NCI-H69 (cell line): Measurements from ENCODE around the gene PM20D1.
A peak's percentile ranks its signal among the peaks of the same experiment; 100 is the strongest.

Source experiments
- DNase-seq: peaks from one replicate; lab custom pipeline; 2025; lab: John Stamatoyannopoulos, UW

PM20D1 gene

DNA sequence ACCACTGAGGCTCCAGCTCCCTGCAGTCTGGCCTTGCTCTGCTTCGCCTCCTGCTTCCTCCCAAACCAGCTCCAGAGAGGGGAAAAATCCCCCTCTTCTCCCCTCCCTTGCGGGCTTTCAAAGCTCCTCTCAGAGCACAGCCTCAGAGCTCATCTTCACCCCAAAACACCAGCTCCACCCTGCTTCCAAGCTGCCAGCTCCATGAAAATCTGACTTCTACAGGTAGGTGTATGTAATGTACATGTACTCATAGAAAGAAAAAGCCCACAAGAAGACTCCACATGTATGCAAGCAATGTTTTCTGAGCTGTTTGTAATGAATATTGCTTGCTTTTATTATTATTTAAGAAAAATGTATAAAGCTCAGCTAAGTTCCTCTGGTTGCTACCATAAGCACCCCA is 45.3 kb downstream of the PM20D1 start:
- no peak for DNase-seq

DNA sequence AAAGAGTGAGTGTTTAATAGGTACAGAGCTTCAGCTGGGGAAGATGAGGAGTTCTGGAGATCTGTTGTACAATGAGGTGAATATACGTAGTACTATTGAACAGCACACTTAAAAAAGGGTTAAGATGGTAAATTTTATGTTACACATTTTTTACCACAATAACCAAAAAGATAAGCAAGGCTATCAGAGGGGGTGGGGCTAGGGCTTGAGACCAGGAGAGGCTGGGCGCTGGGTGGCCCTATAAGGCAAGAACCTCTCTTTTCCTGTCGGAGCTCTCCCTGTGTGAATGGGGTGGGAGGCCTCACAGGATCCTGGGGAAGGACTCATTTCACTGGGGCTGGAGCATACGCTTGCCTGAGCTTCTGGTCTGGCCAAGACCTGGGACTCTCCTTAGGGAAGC is 45.9 kb downstream of the PM20D1 start:
- no peak for DNase-seq

DNA sequence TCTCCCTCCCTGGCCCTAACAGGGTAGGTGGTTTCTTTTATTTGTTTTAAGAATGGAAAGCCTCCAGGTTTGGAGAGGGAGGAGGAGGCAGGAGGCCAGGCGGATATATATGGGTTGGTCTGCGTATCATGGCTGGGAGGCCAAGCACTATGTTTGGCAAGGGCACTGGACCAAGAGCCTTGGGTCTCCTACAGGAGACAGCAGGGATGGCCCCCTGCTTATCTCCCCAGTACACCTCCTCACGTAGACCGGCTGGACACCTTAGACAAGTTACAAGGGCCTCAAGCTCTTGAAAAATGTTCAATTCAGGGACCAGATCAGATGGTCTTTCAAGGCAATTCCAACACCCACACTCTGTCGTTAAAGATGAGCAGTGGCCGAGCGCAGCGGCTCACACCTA is 47.9 kb downstream of the PM20D1 start:
- DNase-seq = no peak

GRCh38 chr1:205800981-205801703 is 48.8 kb downstream of the PM20D1 start:
- DNase-seq = peak; percentile 82

- peak; percentile 58 for DNase-seq
Measured at GRCh38 chr1:205800427-205800826, 49.5 kb downstream of the PM20D1 start.

DNA sequence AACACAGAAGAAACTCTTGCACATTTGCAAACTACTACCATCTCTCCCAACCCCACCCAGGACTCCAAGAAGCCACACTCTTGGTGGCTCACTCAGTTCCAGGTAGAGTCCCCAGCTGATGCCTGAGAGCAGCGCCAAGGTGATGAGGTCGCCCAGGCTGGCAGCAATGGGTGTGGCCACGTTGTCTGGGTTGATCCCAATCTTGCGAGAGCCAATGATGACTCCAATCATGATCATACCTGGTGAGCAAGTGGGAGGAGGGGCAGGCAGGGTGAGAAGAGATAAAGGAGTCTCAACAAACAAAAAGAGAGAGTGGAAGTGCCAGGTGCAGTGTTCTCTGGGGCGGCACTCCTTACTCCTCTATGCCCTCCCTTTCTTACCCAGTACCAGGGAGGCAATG is 51.4 kb downstream of the PM20D1 start:
- peak; percentile 47 for DNase-seq

DNA sequence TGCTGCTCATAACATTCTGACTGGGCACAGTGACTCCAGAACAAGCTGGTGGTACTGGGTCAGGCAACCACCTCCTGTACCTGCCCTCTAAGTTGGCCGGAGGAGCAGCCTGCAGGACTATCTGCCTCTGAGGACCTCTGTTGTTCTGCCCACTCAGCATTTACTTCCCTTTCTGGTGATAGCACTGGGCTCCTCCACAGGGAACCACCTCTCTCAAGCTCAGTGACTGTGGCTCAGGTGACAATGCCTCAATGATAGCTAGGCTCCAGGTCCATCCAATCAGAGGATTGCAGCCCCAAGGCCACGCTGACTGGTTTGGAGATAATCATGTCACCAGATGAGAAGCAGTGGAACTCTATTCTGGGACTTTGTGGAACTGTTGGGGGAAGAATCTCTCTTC is 52.8 kb downstream of the PM20D1 start:
- no peak for DNase-seq

DNA sequence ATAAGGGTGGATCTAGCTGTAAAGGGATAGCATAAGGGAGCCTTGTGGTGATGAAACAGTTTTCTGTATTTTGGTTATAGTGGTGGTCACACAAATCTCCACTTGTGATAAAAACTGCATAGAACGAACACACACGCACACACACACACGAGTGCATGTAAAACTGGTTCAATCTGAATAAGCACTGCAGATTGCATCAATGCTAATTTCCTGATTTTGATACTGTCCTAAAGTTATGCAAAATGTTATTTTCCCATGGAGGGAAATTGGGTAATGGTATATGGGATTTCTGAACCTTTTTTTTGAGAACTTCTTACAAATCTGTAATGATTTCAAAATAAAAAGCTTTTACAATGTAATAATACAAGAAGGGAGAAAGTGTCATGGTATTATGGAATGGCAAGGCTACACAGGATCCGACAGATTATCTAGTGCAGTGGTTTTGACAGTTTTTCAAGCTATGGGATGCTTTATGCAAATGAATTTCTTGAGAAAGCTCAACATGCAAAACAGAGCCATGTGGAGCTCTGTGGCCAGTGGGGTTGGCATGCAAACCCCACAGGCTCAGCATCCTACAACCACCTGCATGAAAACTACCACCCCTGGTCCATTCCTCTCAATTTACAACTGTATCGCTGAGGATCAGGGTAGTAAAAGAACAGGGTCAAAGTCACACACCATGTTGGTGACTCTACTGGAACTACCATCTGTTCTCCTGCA is 55.8 kb downstream of the PM20D1 start:
- no peak for DNase-seq

GRCh38 chr1:205792961-205793673 is 56.8 kb downstream of the PM20D1 start:
- DNase-seq = no peak

DNA sequence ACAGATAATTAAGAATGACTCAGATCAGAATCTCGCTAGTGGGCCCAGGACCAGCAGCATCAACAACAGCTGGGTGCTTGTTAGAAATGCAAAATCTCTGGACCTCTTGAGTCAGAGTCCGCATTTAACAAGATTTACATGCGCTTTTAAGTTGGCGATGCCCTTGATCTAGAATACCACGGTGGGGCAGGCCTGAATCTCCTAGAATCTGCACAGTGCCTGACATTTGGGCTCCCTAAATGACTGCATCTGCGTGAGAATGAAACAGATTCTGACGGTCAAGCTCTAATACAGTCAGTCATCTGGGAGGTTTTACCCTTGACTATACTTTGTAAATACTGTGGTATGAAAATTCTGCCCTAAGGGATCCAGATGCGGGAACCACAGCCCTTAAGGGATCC is 57.5 kb downstream of the PM20D1 start:
- DNase-seq = no peak

DNA sequence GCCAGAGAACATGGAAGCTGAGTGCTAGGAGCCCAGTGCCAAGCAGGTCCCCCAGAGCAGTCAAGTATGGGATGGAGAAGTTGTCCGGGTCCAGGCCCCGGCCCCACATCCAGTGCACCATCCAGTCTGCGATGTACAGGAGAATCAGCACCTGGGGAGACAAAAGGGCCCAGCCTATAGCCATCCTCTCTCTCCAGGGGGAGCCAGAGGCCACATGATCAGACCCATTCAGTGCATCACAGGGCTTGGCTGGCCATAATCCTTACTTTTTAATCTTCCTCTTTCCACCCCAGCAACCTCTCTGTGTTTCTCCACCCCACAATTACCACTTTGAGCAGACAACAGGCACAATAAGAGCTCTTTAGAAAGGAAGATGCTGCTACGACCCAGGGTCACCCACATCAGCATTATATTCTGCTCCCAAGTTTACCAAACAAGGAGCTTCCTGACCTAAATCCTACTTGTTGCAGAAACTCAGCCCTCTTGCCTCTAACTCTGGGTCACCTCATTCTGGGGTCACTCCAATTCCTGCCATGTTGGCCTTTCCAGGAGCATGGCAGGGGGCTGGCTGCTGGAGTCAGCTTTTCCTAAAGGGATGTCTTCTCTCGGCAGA is 58.3 kb downstream of the PM20D1 start:
- peak; percentile 71 for DNase-seq

GRCh38 chr1:205787287-205787916 is 62.5 kb downstream of the PM20D1 start:
- no peak for DNase-seq

DNA sequence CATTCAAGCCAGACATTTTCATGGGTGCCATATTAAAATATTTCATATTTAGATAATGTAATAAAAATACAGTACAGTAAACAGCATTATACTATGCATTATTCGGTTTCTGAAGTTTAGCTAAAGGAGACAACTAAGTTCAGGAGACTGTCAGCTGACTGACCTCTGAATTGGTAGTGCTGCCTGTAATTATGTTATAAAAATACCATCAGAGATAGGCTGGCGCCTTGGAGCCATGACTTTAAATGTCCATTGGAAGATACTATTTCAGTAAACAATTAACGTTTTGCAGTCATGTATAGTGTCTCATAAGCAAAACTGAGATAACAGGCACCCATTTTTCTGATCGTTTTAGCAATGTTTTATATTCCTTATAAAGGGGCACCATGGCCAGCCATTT is 63.3 kb downstream of the PM20D1 start:
- DNase-seq = no peak

GRCh38 chr1:205785446-205785845 is 64.5 kb downstream of the PM20D1 start:
- no peak for DNase-seq

GRCh38 chr1:205783904-205784303 is 66.0 kb downstream of the PM20D1 start:
- DNase-seq = no peak

- no peak for DNase-seq
Measured at GRCh38 chr1:205783433-205783795, 66.5 kb downstream of the PM20D1 start.

DNA sequence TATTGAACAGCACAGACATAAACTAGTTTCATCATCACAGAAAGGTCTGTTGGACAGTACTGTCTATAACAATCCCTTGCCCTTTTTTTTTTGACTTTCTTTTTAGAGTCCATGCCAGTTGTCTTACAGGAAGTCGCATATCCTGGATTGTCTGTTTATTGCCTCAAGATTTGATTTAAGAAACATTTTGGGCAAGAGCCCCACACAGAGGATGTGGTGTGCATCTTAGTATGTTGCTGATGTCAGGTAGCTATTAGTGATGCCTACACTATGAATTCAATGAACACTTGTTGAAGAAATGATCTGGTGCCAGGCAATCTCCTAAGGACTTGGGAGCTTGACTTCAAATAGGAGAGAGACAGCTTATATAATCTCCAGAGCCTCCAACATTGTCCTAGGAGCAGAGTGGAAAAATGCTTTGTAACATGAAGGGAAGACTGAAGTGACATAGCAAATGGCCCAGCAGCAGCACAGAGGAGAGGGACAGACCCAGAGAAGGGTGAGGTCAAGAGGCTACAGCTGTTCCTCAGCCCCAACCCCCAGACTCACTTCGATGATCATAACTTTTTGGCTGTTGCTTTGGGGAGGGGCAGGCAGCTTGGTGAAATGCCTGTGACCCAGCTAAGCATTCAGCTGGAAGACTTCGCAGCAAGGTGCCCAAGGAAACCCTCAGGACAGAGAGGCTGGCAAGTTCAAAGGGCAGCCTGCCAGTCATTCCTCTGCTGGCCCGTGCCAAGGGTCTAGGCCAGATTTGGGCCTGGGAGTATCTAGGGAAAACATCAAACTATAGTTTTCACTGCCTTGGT is 67.1 kb downstream of the PM20D1 start:
- no peak for DNase-seq

GRCh38 chr1:205780335-205780734 is 69.6 kb downstream of the PM20D1 start:
- no peak for DNase-seq
